HL-60/S4 treated with retinoic acid at 250 ng/mL for 4 days and 3 days (cell line): ENCODE results near the gene KCNE1.
"Not testable (repeated sequence)": the region's sequence is repeated elsewhere in the genome, so short reads cannot be mapped to it uniquely, and the experiment has no call there.

Experiments
- in situ Hi-C: fragments of 300-500 bp; cut with MboI; formaldehyde crosslinking; loops from 2 replicates; pipeline ENCODE4 v1.7.0; 2022; ENCODE audit warnings: low sequenced_read_pairs

KCNE1 gene

DNA sequence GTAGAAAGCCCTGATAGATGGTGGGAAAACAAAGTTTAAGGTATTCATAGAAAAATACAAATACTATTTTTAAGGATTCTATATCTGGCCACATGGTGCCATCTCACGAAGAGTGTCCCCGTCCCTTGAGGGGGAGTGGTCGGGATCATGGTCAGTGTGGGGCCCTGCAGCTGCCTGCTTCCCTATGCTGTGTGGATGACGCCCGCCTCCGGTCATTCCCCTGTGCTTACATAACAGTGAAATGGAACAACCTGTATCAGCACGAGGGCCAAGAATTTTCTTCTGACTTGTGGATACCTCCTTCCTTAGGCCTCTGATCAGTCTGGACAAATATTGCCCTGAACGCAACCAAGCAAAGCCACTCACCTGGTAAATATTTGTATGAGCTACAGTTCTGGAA is 84.7 kb downstream of the KCNE1 start:
- in situ Hi-C loops: not testable (repeated sequence)

DNA sequence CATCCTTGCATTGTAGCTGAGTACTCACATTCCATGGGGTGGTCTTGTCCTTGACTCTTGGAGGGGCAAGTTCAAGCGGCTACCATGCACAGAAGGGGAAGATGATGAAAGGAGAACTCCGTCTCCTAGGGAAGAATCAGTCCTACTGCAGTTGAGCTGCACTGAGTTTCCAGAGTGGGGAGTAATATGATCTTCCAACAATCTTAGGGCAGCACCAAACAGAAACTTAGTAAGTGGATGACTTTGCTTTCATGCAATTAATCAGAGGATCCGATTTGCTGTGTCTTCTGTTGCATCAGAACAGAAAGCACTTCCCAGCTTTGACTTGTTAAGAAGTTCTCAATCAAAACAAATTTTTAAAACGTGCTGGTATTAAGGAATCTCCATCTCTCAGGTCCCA is 88.2 kb downstream of the KCNE1 start, which contains the start of gene SMIM34:
SMIM34 (minus strand) TSS at position 147 of the 400 bp plus-strand sequence; CDS start at position 35, 112 bp downstream.
- in situ Hi-C loops: not testable (repeated sequence)

DNA sequence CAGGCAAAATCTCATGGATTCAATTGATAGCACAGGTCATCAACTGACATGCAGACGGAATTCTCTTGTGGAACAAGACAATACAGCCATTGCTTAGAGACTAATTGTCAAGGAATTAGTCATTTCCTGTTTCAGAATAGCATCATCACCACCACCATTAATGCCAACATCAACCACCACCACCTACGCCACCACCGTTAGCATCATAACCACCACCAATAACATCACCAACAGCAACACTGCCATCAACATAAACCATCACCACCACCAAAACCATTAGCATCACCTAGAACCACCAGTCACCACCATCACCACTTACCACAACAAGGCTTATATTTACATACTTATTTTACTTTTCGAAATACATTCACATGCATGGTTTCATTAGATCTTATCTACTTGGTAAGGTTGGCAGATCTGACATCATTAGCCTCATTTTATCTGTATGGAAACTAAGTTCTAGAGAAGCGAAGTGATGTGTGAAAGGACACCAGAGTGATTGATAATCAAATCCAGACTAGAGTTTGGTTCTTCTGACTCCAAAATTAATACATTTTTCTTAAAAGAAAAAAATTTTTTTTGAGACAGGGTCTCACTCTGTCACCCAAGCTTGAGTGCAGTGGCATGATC is 94.4 kb downstream of the KCNE1 start:
- in situ Hi-C loops: not testable (repeated sequence)

DNA sequence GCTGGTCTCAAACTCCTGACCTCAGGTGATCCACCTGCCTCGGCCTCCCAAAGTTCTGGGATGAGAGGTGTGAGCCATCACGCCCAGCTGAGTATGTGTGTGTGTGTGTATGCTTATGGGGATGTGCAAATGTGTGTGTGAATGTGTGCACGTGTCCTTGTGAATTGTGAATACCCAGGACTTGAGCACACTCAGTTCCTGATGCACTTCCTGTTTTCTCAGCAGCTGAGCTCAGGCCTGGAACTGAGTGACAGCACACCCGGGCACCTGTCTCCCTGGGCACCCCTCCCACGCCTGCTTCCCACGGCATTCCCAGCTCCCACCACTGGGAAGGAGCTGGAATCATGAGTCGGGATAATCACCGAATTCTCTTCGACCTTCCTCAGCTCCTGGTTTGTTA is 104.7 kb downstream of the KCNE1 start:
- in situ Hi-C loops: not testable (repeated sequence)

DNA sequence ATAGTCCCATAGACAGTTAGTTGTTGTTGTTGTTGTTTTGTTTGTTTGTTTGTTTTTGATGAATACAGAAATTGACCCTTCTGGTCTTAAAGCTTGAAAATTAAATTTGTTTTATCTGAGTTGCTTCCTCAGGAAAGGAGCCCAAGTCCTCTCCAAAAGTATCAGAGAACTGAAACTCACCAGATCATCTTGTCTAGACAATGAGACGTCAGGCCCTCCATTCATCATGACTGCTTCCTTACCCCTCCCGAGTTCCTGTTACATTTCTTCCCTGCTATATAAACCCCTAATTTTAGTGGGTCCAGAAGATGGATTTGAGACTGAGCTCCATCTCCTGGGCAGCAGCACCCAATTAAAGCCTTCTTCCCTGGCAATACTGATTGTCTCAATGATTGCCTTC is 105.3 kb downstream of the KCNE1 start:
- in situ Hi-C loops: not testable (repeated sequence)

DNA sequence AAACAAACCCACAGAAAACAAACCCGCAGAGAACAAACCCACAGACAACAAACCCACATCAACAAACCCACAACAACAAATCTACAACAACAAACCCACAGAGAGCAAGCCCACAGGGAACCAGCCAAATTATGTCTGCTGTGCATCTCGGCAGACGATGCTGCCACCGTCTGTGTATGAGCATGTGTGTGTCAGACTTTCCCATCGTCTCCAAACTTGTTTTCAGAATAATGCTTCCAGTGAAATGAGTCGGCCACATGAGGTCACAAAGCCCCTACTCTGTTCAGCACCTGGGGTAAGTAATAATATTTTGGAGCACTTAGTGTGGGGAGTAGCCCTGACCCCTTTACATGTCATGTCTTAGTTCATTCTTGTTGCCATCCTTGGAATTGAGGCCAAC is 105.9 kb downstream of the KCNE1 start:
- in situ Hi-C loops: not testable (repeated sequence)

DNA sequence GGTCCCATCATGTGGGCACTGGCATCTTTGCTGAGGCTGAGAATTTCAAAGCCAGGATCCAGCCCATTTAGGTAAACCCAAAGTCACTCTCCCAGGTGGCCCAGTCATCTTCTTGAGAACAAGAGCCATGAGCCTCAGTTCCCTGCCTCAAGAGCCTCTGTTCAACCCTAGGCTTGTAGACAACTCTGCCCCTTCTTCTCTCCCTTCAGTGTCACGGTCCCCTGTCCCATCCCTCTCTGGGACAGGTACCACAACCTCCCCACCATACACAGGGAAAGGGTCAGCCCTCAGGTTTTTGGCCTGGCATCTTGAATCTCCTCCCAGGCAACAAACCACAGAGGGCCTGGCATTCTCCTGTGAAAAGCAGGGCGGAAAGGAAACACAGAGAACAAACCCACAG is 106.3 kb downstream of the KCNE1 start:
- in situ Hi-C loops: not testable (repeated sequence)

DNA sequence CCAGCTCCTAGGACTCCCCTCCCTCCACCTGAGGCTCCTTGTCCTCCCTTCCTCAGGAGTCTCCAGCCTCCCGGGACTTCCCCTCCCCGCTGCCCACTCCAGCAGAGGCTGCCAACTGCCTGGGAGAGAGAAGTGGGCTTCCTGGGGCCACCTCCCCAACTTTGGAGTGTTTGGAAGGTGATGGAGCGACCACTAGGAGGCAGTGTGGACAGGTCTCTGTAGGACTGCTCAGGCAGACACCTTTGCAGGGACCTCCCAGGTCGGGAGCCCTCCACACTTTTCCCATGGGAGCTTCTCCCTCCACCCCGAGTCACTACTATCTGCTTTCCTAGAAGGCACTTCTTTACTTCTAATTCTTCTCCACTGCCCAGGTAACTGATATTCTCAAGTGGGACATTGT is 107.3 kb downstream of the KCNE1 start:
- in situ Hi-C loops: not testable (repeated sequence)

DNA sequence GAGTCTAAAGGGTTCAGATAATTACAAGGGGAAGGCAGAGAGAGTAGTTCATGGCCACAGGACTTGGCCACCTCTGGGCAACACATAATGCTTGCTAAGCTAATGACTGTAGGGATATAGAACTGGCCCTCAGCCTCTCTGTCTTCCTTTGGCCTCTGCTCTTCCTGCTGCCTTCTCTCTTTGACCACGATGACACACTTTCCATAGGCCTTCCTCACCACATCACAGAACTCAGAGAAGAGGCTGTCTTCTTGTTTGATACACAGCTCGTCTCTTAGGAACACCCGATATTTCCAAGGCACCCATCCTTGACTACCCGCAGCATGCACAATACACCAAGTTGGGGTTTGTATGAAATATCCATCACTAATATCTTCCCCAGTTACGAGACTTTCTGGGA is 111.5 kb downstream of the KCNE1 start:
- in situ Hi-C loops: not testable (repeated sequence)
